H9 (cell line): ENCODE data around the gene UTP3. TPM values are rescaled to one million over a fixed set of nuclear protein-coding genes. Genes with fewer than 3 reads are reported as not detected.
A peak's percentile ranks its signal among the peaks of the same experiment; 100 is the strongest.

Source experiments
- DNase-seq: peaks from one replicate; pipeline ENCODE4 v3.0.0-alpha.2; 2017
- H2AFZ ChIP-seq: one replicate; pipeline ENCODE4 v1.6.1; 2013; ENCODE audit warnings: mild to moderate bottlenecking, low read length, control low read depth, moderate library complexity
- H2AK5ac ChIP-seq: 2 replicates; pipeline ENCODE4 v1.6.1; 2013; ENCODE audit warnings: low read length, control low read depth, mixed read lengths; ENCODE audit not compliant: insufficient read length
- H2BK120ac ChIP-seq: one replicate; pipeline ENCODE4 v1.6.1; 2013; ENCODE audit warnings: low read depth, mild to moderate bottlenecking, low read length, control low read depth, inconsistent platforms; ENCODE audit not compliant: poor library complexity, severe bottlenecking
- H2BK12ac ChIP-seq: 2 replicates; pipeline ENCODE4 v1.6.1; 2013; ENCODE audit warnings: low read length, control low read depth, mixed read lengths, low read depth; ENCODE audit not compliant: insufficient read length
- H2BK15ac ChIP-seq: 2 replicates; pipeline ENCODE4 v1.6.1; 2013; ENCODE audit warnings: low read depth, low read length, control low read depth
- H2BK20ac ChIP-seq: one replicate; pipeline ENCODE4 v1.6.1; 2013; ENCODE audit warnings: low read depth, mild to moderate bottlenecking, low read length, control low read depth, inconsistent platforms; ENCODE audit not compliant: poor library complexity, severe bottlenecking
- H2BK5ac ChIP-seq: 2 replicates; pipeline ENCODE4 v1.6.1; 2013; ENCODE audit warnings: low read length, control low read depth, mixed read lengths; ENCODE audit not compliant: insufficient read length
- H3K14ac ChIP-seq: 2 replicates; pipeline ENCODE4 v1.6.1; 2013; ENCODE audit warnings: low read length, control low read depth; ENCODE audit not compliant: insufficient read depth
- H3K18ac ChIP-seq: 2 replicates; pipeline ENCODE4 v1.6.1; 2013; ENCODE audit warnings: low read depth, mild to moderate bottlenecking, mixed read lengths, low read length, control low read depth; ENCODE audit not compliant: insufficient read length
- H3K23ac ChIP-seq: 2 replicates; pipeline ENCODE4 v1.6.1; 2013; ENCODE audit warnings: low read length, control low read depth, mixed read lengths, low read depth; ENCODE audit not compliant: insufficient read length
- H3K23me2 ChIP-seq: 2 replicates; pipeline ENCODE4 v1.6.1; 2013; ENCODE audit warnings: low read depth, mild to moderate bottlenecking, mixed read lengths, low read length, control low read depth; ENCODE audit not compliant: insufficient read length, poor library complexity, severe bottlenecking
- H3K27ac ChIP-seq: 2 replicates; pipeline ENCODE4 v1.5.1; 2013; ENCODE audit warnings: low read length, control low read depth, mixed read lengths, low read depth; ENCODE audit not compliant: insufficient read length
- H3K27me3 ChIP-seq: 2 replicates; pipeline ENCODE4 v1.6.1; 2013; ENCODE audit warnings: low read length, control low read depth, inconsistent platforms; ENCODE audit not compliant: insufficient read depth
- H3K4ac ChIP-seq: 2 replicates; pipeline ENCODE4 v1.6.1; 2013; ENCODE audit warnings: low read depth, mild to moderate bottlenecking, control low read depth, inconsistent platforms, low read length, moderate library complexity
- H3K4me1 ChIP-seq: 2 replicates; pipeline ENCODE4 v1.6.1; 2013; ENCODE audit warnings: low read length, control low read depth, inconsistent platforms; ENCODE audit not compliant: insufficient read depth
- H3K4me2 ChIP-seq: 2 replicates; pipeline ENCODE4 v1.6.1; 2013; ENCODE audit warnings: low read length, control low read depth, mixed read lengths; ENCODE audit not compliant: insufficient read length, insufficient read depth
- H3K56ac ChIP-seq: 2 replicates; pipeline ENCODE4 v1.6.1; 2013; ENCODE audit warnings: low read depth, mild to moderate bottlenecking, mixed read lengths, low read length, control low read depth; ENCODE audit not compliant: insufficient read length
- H3K79me1 ChIP-seq: 2 replicates; pipeline ENCODE4 v1.6.1; 2013; ENCODE audit warnings: low read depth, mild to moderate bottlenecking, moderate library complexity, low read length, control low read depth, inconsistent platforms; ENCODE audit not compliant: insufficient read depth, poor library complexity, severe bottlenecking
- H3K79me2 ChIP-seq: 2 replicates; pipeline ENCODE4 v1.6.1; 2013; ENCODE audit warnings: low read length, control low read depth, inconsistent platforms; ENCODE audit not compliant: insufficient read depth
- H3K9ac ChIP-seq: 2 replicates; pipeline ENCODE4 v1.6.1; 2013; ENCODE audit warnings: low read length, control low read depth, mixed read lengths; ENCODE audit not compliant: insufficient read length; ENCODE audit errors: extremely low read depth
- H3K9me3 ChIP-seq: one replicate; pipeline ENCODE4 v1.6.1; 2013; ENCODE audit warnings: low read depth, low read length, inconsistent platforms; ENCODE audit not compliant: control insufficient read depth
- H3T11ph ChIP-seq: one replicate; pipeline ENCODE4 v1.6.1; 2013; ENCODE audit warnings: mild to moderate bottlenecking, low read length, control low read depth, inconsistent platforms
- H4K20me1 ChIP-seq: one replicate; pipeline ENCODE4 v1.6.1; 2013; ENCODE audit not compliant: control insufficient read depth, insufficient read length, insufficient read depth
- H4K5ac ChIP-seq: 2 replicates; pipeline ENCODE4 v1.6.1; 2013; ENCODE audit warnings: low read depth, mild to moderate bottlenecking, mixed read lengths, low read length, control low read depth; ENCODE audit not compliant: insufficient read length
- H4K8ac ChIP-seq: replicated peaks from 2 replicates; pipeline ENCODE4 v1.6.1; 2013; ENCODE audit warnings: low read length, control low read depth, mixed read lengths, low read depth; ENCODE audit not compliant: insufficient read length
- H4K91ac ChIP-seq: 2 replicates; pipeline ENCODE4 v1.6.1; 2013; ENCODE audit warnings: low read depth, mild to moderate bottlenecking, moderate library complexity, mixed read lengths, low read length, control low read depth; ENCODE audit not compliant: insufficient read length
- H3K27ac Mint-ChIP-seq, 3 experiments: 2 replicates in 2 of 3; 3 replicates in 1 of 3; pipeline ENCODE4 v1.8.0; 2020 to 2021; ENCODE audit warnings: mixed read lengths in 3 of 3, mild to moderate bottlenecking in 1 of 3, moderate library complexity in 1 of 3
- H3K27me3 Mint-ChIP-seq: 2 replicates; pipeline ENCODE4 v1.8.0; 2021; ENCODE audit warnings: low read depth, mild to moderate bottlenecking, moderate library complexity, mixed read lengths
- H3K36me3 Mint-ChIP-seq, 3 experiments: 2 replicates in 2 of 3; 3 replicates in 1 of 3; pipeline ENCODE4 v1.8.0; 2020 to 2021; ENCODE audit warnings: low read depth in 3 of 3, mixed read lengths in 3 of 3; ENCODE audit not compliant: insufficient read depth in 1 of 3
- H3K4me1 Mint-ChIP-seq, 2 experiments: 2 replicates each; pipeline ENCODE4 v1.8.0; 2020; ENCODE audit warnings: mixed read lengths in 2 of 2
- H3K4me3 Mint-ChIP-seq, 2 experiments: 2 replicates in 1 of 2; 3 replicates in 1 of 2; pipeline ENCODE4 v1.8.0; 2020 to 2021; ENCODE audit warnings: mild to moderate bottlenecking in 2 of 2, mixed read lengths in 2 of 2, moderate library complexity in 1 of 2
- H3K9me3 Mint-ChIP-seq, 2 experiments: 2 replicates in 1 of 2; 3 replicates in 1 of 2; pipeline ENCODE4 v1.8.0; 2020; ENCODE audit warnings: mild to moderate bottlenecking in 2 of 2, mixed read lengths in 2 of 2, moderate library complexity in 1 of 2
- CTCF ChIP-seq: fragments of 200-600 bp; sonication (generic); conservative IDR thresholded peaks from 3 replicates; pipeline ENCODE4 v1.8.0; 2021; ENCODE audit warnings: antibody characterized with exemption, mild to moderate bottlenecking
- WGBS: extraction: QIAGEN DNeasy Blood & Tissue Kit; methylation state at CpG from one replicate; pipeline ENCODE4 v1.1.7; 2013; ENCODE audit warnings: missing lambda C conversion rate, low lambda C conversion rate, mixed read lengths; ENCODE audit not compliant: insufficient read length; ENCODE audit errors: extremely low coverage; 5-methylcytosine and 5-hydroxymethylcytosine counted together
- total RNA-seq: library from RNA; stranded (reverse); gene quantifications from 2 replicates; pipeline ENCODE4 v1.2.1, GENCODE V29; 2021

Gene UTP3
- total RNA-seq, 1 experiment from 2014 or later, result 49.3 TPM

GRCh38 chr4:70654605-70655011 lies 33.7 kb upstream of the UTP3 start:
- Mint-ChIP-seq H3K27ac (0 out of 7 replicates have a peak overlapping the region, but pooled peaks of 1 of the 3 experiments have one; percentile 23), H3K36me3 (no peaks in the 10 kb centered on the region), H3K4me1 (no peaks in the 10 kb centered on the region), H3K9me3 (no peaks in the 10 kb centered on the region), H3K4me3 (no peak overlapping the region), H3K27me3 (no peaks in the 10 kb centered on the region)
- Histone ChIP-seq H2BK15ac (no peak overlapping the region), H3K4ac (no peak overlapping the region), H3K18ac (no peak overlapping the region), H3K9ac (no peak overlapping the region), H3T11ph (no peak overlapping the region), H4K20me1 (no peaks in the 10 kb centered on the region), H3K27me3 (no peaks in the 10 kb centered on the region), H2AFZ (no peak overlapping the region), H4K8ac (no peak overlapping the region), H3K14ac (no peak overlapping the region), H2BK12ac (no peak overlapping the region), H3K4me2 (no peak overlapping the region), H4K91ac (no peak overlapping the region), H3K27ac (no peak overlapping the region), H3K79me2 (no peaks in the 10 kb centered on the region), H3K9me3 (no peaks in the 10 kb centered on the region), H2BK120ac (no peak overlapping the region), H3K23ac (no peak overlapping the region), H2BK20ac (no peak overlapping the region), H3K4me1 (no peaks in the 10 kb centered on the region; the same call in 1 of the 2 replicates), H4K5ac (no peak overlapping the region), H3K23me2 (no peaks in the 10 kb centered on the region), H2AK5ac (no peak overlapping the region), H2BK5ac (no peak overlapping the region), H3K56ac (no peak overlapping the region), H3K79me1 (no peaks in the 10 kb centered on the region)
- TF ChIP-seq CTCF, result no peak
- DNase-seq, result no peak
- WGBS, result no CpG with 5 or more reads among the region's 5 CpGs
